H9 (cell line): ENCODE results near the gene HYAL1. TPM values are rescaled to one million over a fixed set of nuclear protein-coding genes. Genes with fewer than 3 reads are reported as not detected.

ENCODE experiments used
- DNase-seq: peaks from one replicate; pipeline ENCODE4 v3.0.0-alpha.2; 2017
- H2AFZ ChIP-seq: one replicate; pipeline ENCODE4 v1.6.1; 2013; ENCODE audit warnings: mild to moderate bottlenecking, low read length, control low read depth, moderate library complexity
- H2AK5ac ChIP-seq: 2 replicates; pipeline ENCODE4 v1.6.1; 2013; ENCODE audit warnings: low read length, control low read depth, mixed read lengths; ENCODE audit not compliant: insufficient read length
- H2BK120ac ChIP-seq: one replicate; pipeline ENCODE4 v1.6.1; 2013; ENCODE audit warnings: low read depth, mild to moderate bottlenecking, low read length, control low read depth, inconsistent platforms; ENCODE audit not compliant: poor library complexity, severe bottlenecking
- H2BK12ac ChIP-seq: 2 replicates; pipeline ENCODE4 v1.6.1; 2013; ENCODE audit warnings: low read length, control low read depth, mixed read lengths, low read depth; ENCODE audit not compliant: insufficient read length
- H2BK15ac ChIP-seq: 2 replicates; pipeline ENCODE4 v1.6.1; 2013; ENCODE audit warnings: low read depth, low read length, control low read depth
- H2BK20ac ChIP-seq: one replicate; pipeline ENCODE4 v1.6.1; 2013; ENCODE audit warnings: low read depth, mild to moderate bottlenecking, low read length, control low read depth, inconsistent platforms; ENCODE audit not compliant: poor library complexity, severe bottlenecking
- H2BK5ac ChIP-seq: 2 replicates; pipeline ENCODE4 v1.6.1; 2013; ENCODE audit warnings: low read length, control low read depth, mixed read lengths; ENCODE audit not compliant: insufficient read length
- H3K14ac ChIP-seq: 2 replicates; pipeline ENCODE4 v1.6.1; 2013; ENCODE audit warnings: low read length, control low read depth; ENCODE audit not compliant: insufficient read depth
- H3K18ac ChIP-seq: 2 replicates; pipeline ENCODE4 v1.6.1; 2013; ENCODE audit warnings: low read depth, mild to moderate bottlenecking, mixed read lengths, low read length, control low read depth; ENCODE audit not compliant: insufficient read length
- H3K23ac ChIP-seq: 2 replicates; pipeline ENCODE4 v1.6.1; 2013; ENCODE audit warnings: low read length, control low read depth, mixed read lengths, low read depth; ENCODE audit not compliant: insufficient read length
- H3K23me2 ChIP-seq: 2 replicates; pipeline ENCODE4 v1.6.1; 2013; ENCODE audit warnings: low read depth, mild to moderate bottlenecking, mixed read lengths, low read length, control low read depth; ENCODE audit not compliant: insufficient read length, poor library complexity, severe bottlenecking
- H3K27ac ChIP-seq: 2 replicates; pipeline ENCODE4 v1.5.1; 2013; ENCODE audit warnings: low read length, control low read depth, mixed read lengths, low read depth; ENCODE audit not compliant: insufficient read length
- H3K27me3 ChIP-seq: 2 replicates; pipeline ENCODE4 v1.6.1; 2013; ENCODE audit warnings: low read length, control low read depth, inconsistent platforms; ENCODE audit not compliant: insufficient read depth
- H3K4ac ChIP-seq: 2 replicates; pipeline ENCODE4 v1.6.1; 2013; ENCODE audit warnings: low read depth, mild to moderate bottlenecking, control low read depth, inconsistent platforms, low read length, moderate library complexity
- H3K4me1 ChIP-seq: 2 replicates; pipeline ENCODE4 v1.6.1; 2013; ENCODE audit warnings: low read length, control low read depth, inconsistent platforms; ENCODE audit not compliant: insufficient read depth
- H3K4me2 ChIP-seq: 2 replicates; pipeline ENCODE4 v1.6.1; 2013; ENCODE audit warnings: low read length, control low read depth, mixed read lengths; ENCODE audit not compliant: insufficient read length, insufficient read depth
- H3K56ac ChIP-seq: 2 replicates; pipeline ENCODE4 v1.6.1; 2013; ENCODE audit warnings: low read depth, mild to moderate bottlenecking, mixed read lengths, low read length, control low read depth; ENCODE audit not compliant: insufficient read length
- H3K79me1 ChIP-seq: 2 replicates; pipeline ENCODE4 v1.6.1; 2013; ENCODE audit warnings: low read depth, mild to moderate bottlenecking, moderate library complexity, low read length, control low read depth, inconsistent platforms; ENCODE audit not compliant: insufficient read depth, poor library complexity, severe bottlenecking
- H3K79me2 ChIP-seq: 2 replicates; pipeline ENCODE4 v1.6.1; 2013; ENCODE audit warnings: low read length, control low read depth, inconsistent platforms; ENCODE audit not compliant: insufficient read depth
- H3K9ac ChIP-seq: 2 replicates; pipeline ENCODE4 v1.6.1; 2013; ENCODE audit warnings: low read length, control low read depth, mixed read lengths; ENCODE audit not compliant: insufficient read length; ENCODE audit errors: extremely low read depth
- H3K9me3 ChIP-seq: one replicate; pipeline ENCODE4 v1.6.1; 2013; ENCODE audit warnings: low read depth, low read length, inconsistent platforms; ENCODE audit not compliant: control insufficient read depth
- H3T11ph ChIP-seq: one replicate; pipeline ENCODE4 v1.6.1; 2013; ENCODE audit warnings: mild to moderate bottlenecking, low read length, control low read depth, inconsistent platforms
- H4K20me1 ChIP-seq: one replicate; pipeline ENCODE4 v1.6.1; 2013; ENCODE audit not compliant: control insufficient read depth, insufficient read length, insufficient read depth
- H4K5ac ChIP-seq: 2 replicates; pipeline ENCODE4 v1.6.1; 2013; ENCODE audit warnings: low read depth, mild to moderate bottlenecking, mixed read lengths, low read length, control low read depth; ENCODE audit not compliant: insufficient read length
- H4K8ac ChIP-seq: replicated peaks from 2 replicates; pipeline ENCODE4 v1.6.1; 2013; ENCODE audit warnings: low read length, control low read depth, mixed read lengths, low read depth; ENCODE audit not compliant: insufficient read length
- H4K91ac ChIP-seq: 2 replicates; pipeline ENCODE4 v1.6.1; 2013; ENCODE audit warnings: low read depth, mild to moderate bottlenecking, moderate library complexity, mixed read lengths, low read length, control low read depth; ENCODE audit not compliant: insufficient read length
- H3K27ac Mint-ChIP-seq, 3 experiments: 2 replicates in 2 of 3; 3 replicates in 1 of 3; pipeline ENCODE4 v1.8.0; 2020 to 2021; ENCODE audit warnings: mixed read lengths in 3 of 3, mild to moderate bottlenecking in 1 of 3, moderate library complexity in 1 of 3
- H3K27me3 Mint-ChIP-seq: 2 replicates; pipeline ENCODE4 v1.8.0; 2021; ENCODE audit warnings: low read depth, mild to moderate bottlenecking, moderate library complexity, mixed read lengths
- H3K36me3 Mint-ChIP-seq, 3 experiments: 2 replicates in 2 of 3; 3 replicates in 1 of 3; pipeline ENCODE4 v1.8.0; 2020 to 2021; ENCODE audit warnings: low read depth in 3 of 3, mixed read lengths in 3 of 3; ENCODE audit not compliant: insufficient read depth in 1 of 3
- H3K4me1 Mint-ChIP-seq, 2 experiments: 2 replicates each; pipeline ENCODE4 v1.8.0; 2020; ENCODE audit warnings: mixed read lengths in 2 of 2
- H3K4me3 Mint-ChIP-seq, 2 experiments: 2 replicates in 1 of 2; 3 replicates in 1 of 2; pipeline ENCODE4 v1.8.0; 2020 to 2021; ENCODE audit warnings: mild to moderate bottlenecking in 2 of 2, mixed read lengths in 2 of 2, moderate library complexity in 1 of 2
- H3K9me3 Mint-ChIP-seq, 2 experiments: 2 replicates in 1 of 2; 3 replicates in 1 of 2; pipeline ENCODE4 v1.8.0; 2020; ENCODE audit warnings: mild to moderate bottlenecking in 2 of 2, mixed read lengths in 2 of 2, moderate library complexity in 1 of 2
- CTCF ChIP-seq: fragments of 200-600 bp; sonication (generic); conservative IDR thresholded peaks from 3 replicates; pipeline ENCODE4 v1.8.0; 2021; ENCODE audit warnings: antibody characterized with exemption, mild to moderate bottlenecking
- WGBS: extraction: QIAGEN DNeasy Blood & Tissue Kit; methylation state at CpG from one replicate; pipeline ENCODE4 v1.1.7; 2013; ENCODE audit warnings: missing lambda C conversion rate, low lambda C conversion rate, mixed read lengths; ENCODE audit not compliant: insufficient read length; ENCODE audit errors: extremely low coverage; 5-methylcytosine and 5-hydroxymethylcytosine counted together
- total RNA-seq: library from RNA; stranded (reverse); gene quantifications from 2 replicates; pipeline ENCODE4 v1.2.1, GENCODE V29; 2021

The HYAL1 gene
- total RNA-seq, 1 experiment from 2014 or later, result 2.0 TPM

GRCh38 chr3:50293079-50293801 is 10.1 kb downstream of the HYAL1 start:
- Histone ChIP-seq H2BK5ac (no peak overlapping the region), H3K23ac (no peak overlapping the region), H2AK5ac (no peak overlapping the region), H4K20me1 (no peaks in the 10 kb centered on the region), H3K27me3 (no peaks in the 10 kb centered on the region), H3K14ac (no peak overlapping the region), H2BK15ac (no peak overlapping the region), H3K4ac (no peak overlapping the region), H3K4me1 (no peaks in the 10 kb centered on the region), H3K79me1 (no peaks in the 10 kb centered on the region), H2BK20ac (no peak overlapping the region), H3T11ph (no peak overlapping the region), H3K27ac (no peak overlapping the region), H3K23me2 (peaks cover 5% of the 10 kb centered on the region), H2AFZ (no peak overlapping the region), H3K18ac (no peak overlapping the region), H3K56ac (no peak overlapping the region), H3K9ac (no peak overlapping the region), H4K91ac (no peak overlapping the region), H4K5ac (no peak overlapping the region), H2BK12ac (no peak overlapping the region), H3K79me2 (peaks cover 3% of the 10 kb centered on the region; the same call in 1 of the 2 replicates), H2BK120ac (no peak overlapping the region), H4K8ac (no peak overlapping the region), H3K9me3 (no peaks in the 10 kb centered on the region), H3K4me2 (no peak overlapping the region)
- H3K27me3 Mint-ChIP-seq, result no peaks in the 10 kb centered on the region
- peak overlapping the region; percentile 82 to 87; a peak in 2 of 5 replicates for H3K4me3 Mint-ChIP-seq
- H3K27ac Mint-ChIP-seq, result peak overlapping the region; percentile 87 to 99 (median 96); a peak in 5 of 7 replicates
- peaks cover 23 to 36% (median 28%) of the 10 kb centered on the region in 3 experiments; a peak in 6 of 7 replicates for H3K36me3 Mint-ChIP-seq
- no peaks in the 10 kb centered on the region; a peak in 1 of 5 replicates for H3K9me3 Mint-ChIP-seq
- TF ChIP-seq CTCF, result no peak
- no CpG with 5 or more reads among the region's 12 CpGs for WGBS
- H3K4me1 Mint-ChIP-seq, result peaks cover 14% of the 10 kb centered on the region in 2 experiments
- DNase-seq, result no peak
